Lower leg skin (tissue), 4 donors: ENCODE data around the gene ORAI3. TPM values are rescaled to one million over a fixed set of nuclear protein-coding genes. Genes with fewer than 3 reads are reported as not detected.

ENCODE experiments used
- DNase-seq, 2 donors: peaks; one replicate each; pipeline ENCODE4 v3.0.0-alpha.2; 2019; ENCODE audit warnings: low spot score in 2 of 2
- H3K4me3 ChIP-seq: fragments of 200-600 bp; sonication (generic); 2 replicates; pipeline ENCODE4 v1.5.1; 2017; ENCODE audit warnings: mild to moderate bottlenecking, low read depth; ENCODE audit not compliant: poor library complexity, severe bottlenecking
- POLR2A ChIP-seq, 2 donors: fragments of 450-650 bp; IDR thresholded peaks; one replicate each; pipeline ENCODE4 v1.6.1; 2016 to 2017; ENCODE audit warnings: antibody characterized with exemption in 2 of 2, mild to moderate bottlenecking in 1 of 2, moderate library complexity in 1 of 2
- WGBS, 2 donors: methylation state at CpG; one replicate each; pipeline ENCODE4 v1.1.5; 2018; 5-methylcytosine and 5-hydroxymethylcytosine counted together
- intact Hi-C: fragments of 100-400 bp; cut with DNase I; formaldehyde crosslinking; loops from one replicate; pipeline ENCODE4 v1.15.0; 2023; ENCODE audit warnings: low total_unique reads
- total RNA-seq, 4 donors: library from RNA; depleted of rRNA; stranded (reverse); fragments of >200 nt; gene quantifications; one replicate each; pipeline ENCODE4 v1.1.0, GENCODE V29; 2016
- TF ChIP-seq, protein P1 (sequence below), 3 donors: fragments of 450-650 bp; IDR thresholded peaks; one replicate each; pipeline ENCODE4 v1.5.1; 2016; ENCODE audit warnings: antibody characterized with exemption in 3 of 3, mild to moderate bottlenecking in 3 of 3, moderate library complexity in 2 of 3

Gene ORAI3
- total RNA-seq, 4 donors from 2014 or later: 22.9 to 37.7 (median 34.6) TPM

DNA sequence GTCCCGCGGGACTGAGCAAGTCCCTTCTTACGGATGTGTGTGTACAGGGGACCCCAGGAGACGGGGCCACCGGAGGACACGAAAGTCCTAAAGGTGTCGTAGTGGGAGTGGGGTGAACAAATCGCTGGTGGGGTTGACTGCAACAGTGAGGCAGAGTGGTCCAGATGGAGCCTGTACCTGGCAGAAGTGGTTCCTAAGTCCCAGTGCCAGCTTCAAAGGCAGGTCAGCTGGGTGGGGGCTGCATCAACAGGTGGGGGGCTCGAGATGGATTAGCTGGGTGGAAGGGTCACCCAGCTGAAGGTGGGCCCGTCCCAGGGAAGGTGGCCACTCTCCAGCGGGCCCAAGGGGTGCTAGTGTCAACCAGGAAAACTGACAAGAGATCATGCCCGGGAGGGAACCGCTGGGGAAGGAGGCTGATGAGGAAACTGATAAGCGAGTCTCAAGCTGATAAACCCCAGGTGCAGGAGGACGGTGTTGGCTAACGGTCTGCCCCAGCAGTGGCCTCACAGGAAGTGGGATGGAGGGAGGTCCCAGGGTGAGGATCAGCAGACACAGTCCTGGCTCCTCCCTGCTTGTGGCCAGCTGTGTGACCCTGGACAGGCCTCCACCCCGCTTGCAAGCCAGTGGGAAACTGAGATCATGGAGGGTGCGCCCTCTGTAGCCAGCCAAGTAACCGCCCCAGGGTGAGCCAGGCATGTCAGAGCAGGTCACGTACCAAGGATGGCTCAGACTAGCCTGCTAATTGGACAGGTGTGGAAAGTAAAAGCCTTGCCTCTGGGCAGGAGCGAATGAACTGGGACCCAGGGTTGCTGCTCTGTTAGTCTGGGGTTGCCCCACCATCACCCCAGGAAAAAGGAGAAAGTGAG is 1.0 kb downstream of the ORAI3 start:
- TF ChIP-seq, protein P1, sequence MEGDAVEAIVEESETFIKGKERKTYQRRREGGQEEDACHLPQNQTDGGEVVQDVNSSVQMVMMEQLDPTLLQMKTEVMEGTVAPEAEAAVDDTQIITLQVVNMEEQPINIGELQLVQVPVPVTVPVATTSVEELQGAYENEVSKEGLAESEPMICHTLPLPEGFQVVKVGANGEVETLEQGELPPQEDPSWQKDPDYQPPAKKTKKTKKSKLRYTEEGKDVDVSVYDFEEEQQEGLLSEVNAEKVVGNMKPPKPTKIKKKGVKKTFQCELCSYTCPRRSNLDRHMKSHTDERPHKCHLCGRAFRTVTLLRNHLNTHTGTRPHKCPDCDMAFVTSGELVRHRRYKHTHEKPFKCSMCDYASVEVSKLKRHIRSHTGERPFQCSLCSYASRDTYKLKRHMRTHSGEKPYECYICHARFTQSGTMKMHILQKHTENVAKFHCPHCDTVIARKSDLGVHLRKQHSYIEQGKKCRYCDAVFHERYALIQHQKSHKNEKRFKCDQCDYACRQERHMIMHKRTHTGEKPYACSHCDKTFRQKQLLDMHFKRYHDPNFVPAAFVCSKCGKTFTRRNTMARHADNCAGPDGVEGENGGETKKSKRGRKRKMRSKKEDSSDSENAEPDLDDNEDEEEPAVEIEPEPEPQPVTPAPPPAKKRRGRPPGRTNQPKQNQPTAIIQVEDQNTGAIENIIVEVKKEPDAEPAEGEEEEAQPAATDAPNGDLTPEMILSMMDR (IDR thresholded peaks at IDR 0.05): peak in 1 of 3 donors; percentile 9
- no peak for TF ChIP-seq POLR2A (IDR thresholded peaks at IDR 0.05)
- WGBS, 2 donors: 3% methylated on average over 18 to 21 of the region's 21 CpGs
- intact Hi-C loops: no loop called here
- peak overlapping the region; percentile 92 for H3K4me3 ChIP-seq
- peak; percentile 93 to 97 for DNase-seq

GRCh38 chr16:30950516-30951065 is 1.7 kb downstream of the ORAI3 start:
- TF ChIP-seq, protein P1 (IDR thresholded peaks at IDR 0.05): no peak
- TF ChIP-seq POLR2A (IDR thresholded peaks at IDR 0.05): no peak
- no peak overlapping the region for H3K4me3 ChIP-seq
- DNase-seq: no peak
- 35 to 55% methylated on average over 7 to 8 of the region's 8 CpGs for WGBS, 2 donors
- intact Hi-C loops: no loop called here

GRCh38 chr16:30951193-30951592 is 2.3 kb downstream of the ORAI3 start:
- 46 to 53% methylated on average over 1 of the region's 1 CpG for WGBS, 2 donors
- no peak overlapping the region for H3K4me3 ChIP-seq
- no peak for TF ChIP-seq POLR2A (IDR thresholded peaks at IDR 0.05)
- TF ChIP-seq, protein P1 (IDR thresholded peaks at IDR 0.05): no peak
- intact Hi-C loops: no loop called here
- DNase-seq: no peak

GRCh38 chr16:30951750-30952149 is 2.9 kb downstream of the ORAI3 start:
- 20 to 24% methylated on average over 3 of the region's 3 CpGs for WGBS, 2 donors
- DNase-seq: peak in 1 of 2 donors; percentile 93
- H3K4me3 ChIP-seq: no peak overlapping the region
- intact Hi-C loops: no loop called here
- TF ChIP-seq, protein P1 (IDR thresholded peaks at IDR 0.05): no peak
- no peak for TF ChIP-seq POLR2A (IDR thresholded peaks at IDR 0.05)

- TF ChIP-seq POLR2A (IDR thresholded peaks at IDR 0.05): no peak
- TF ChIP-seq, protein P1 (IDR thresholded peaks at IDR 0.05): no peak
- no peak for DNase-seq
- intact Hi-C loops: no loop called here
- 79 to 81% methylated on average over 9 of the region's 9 CpGs for WGBS, 2 donors
- H3K4me3 ChIP-seq: no peak overlapping the region
These were observed 4.2 kb downstream of the ORAI3 start for GRCh38 chr16:30953111-30953510.
